A673 (cell line): Measurements from ENCODE around the gene SMIM10L2A.

ENCODE experiments used
- CTCF ChIP-seq: fragments of 300-800, 200-600 bp; sonication (generic); conservative IDR thresholded peaks from 2 replicates; pipeline ENCODE4 v1.5.1; 2017; ENCODE audit warnings: low read depth, mild to moderate bottlenecking, antibody characterized with exemption, low read length, moderate library complexity, mixed read lengths
- EZH2 ChIP-seq: fragments of 200-600 bp; sonication (generic); IDR thresholded peaks from 2 replicates; pipeline ENCODE4 v1.6.1; 2017; ENCODE audit warnings: borderline replicate concordance, low read depth, mild to moderate bottlenecking, mixed read lengths, antibody characterized with exemption, low read length; ENCODE audit not compliant: poor library complexity, severe bottlenecking

DNA sequence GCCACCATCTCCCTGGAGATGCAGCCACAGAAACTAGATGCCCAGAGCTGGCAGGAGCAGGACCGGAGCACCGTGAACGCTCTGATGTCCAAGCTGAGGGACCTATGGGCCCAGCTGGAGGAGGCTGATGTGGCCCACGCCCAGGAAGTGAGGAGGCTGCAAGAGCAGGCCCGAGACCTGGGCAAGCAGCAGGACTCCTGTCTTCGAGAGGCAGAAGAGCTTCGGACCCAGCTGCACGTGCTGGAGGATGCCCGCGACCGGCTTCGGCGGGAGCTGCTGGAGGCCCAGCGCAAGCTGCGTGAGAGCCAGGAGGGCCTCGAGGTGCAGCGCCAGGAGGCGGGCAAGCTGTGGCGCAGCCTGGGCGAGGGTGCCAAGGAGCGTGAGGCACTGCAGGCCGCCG, 14.2 kb downstream of the SMIM10L2A start:
- TF ChIP-seq CTCF, result no peak
- no peak for TF ChIP-seq EZH2
